Esophagus squamous epithelium (tissue), 5 donors: ENCODE measurements around the gene CPA5. TPM values are rescaled to one million over a fixed set of nuclear protein-coding genes. Genes with fewer than 3 reads are reported as not detected.
A peak's percentile ranks its signal among the peaks of the same experiment; 100 is the strongest.

Experiments used
- DNase-seq: peaks from one replicate; lab custom pipeline; 2025; lab: John Stamatoyannopoulos, UW
- H3K27ac ChIP-seq, 4 donors: fragments of 200-600 bp; sonication (generic); one replicate each; pipeline ENCODE4 v1.5.1; 2016 to 2019; ENCODE audit warnings: mild to moderate bottlenecking in 1 of 4
- H3K27me3 ChIP-seq, 4 donors: fragments of 200-600 bp; sonication (generic); 1 replicate in 3 of 4; 2 replicates in 1 of 4; pipeline versions ENCODE4 v1.5.1 to v1.6.0; 2017 to 2021; ENCODE audit warnings: antibody characterized with exemption in 1 of 4
- H3K36me3 ChIP-seq, 3 donors: fragments of 200-600 bp; sonication (generic); one replicate each; pipeline ENCODE4 v1.5.1; 2016 to 2019
- H3K4me1 ChIP-seq, 3 donors: fragments of 200-600 bp; sonication (generic); one replicate each; pipeline ENCODE4 v1.5.1; 2017 to 2019
- H3K4me3 ChIP-seq, 4 donors: fragments of 200-600 bp; sonication (generic); 1 replicate in 3 of 4; 2 replicates in 1 of 4; pipeline ENCODE4 v1.5.1; 2016 to 2019; ENCODE audit warnings: mild to moderate bottlenecking in 2 of 4, moderate library complexity in 1 of 4
- H3K9me3 ChIP-seq, 3 donors: fragments of 200-600 bp; sonication (generic); one replicate each; pipeline ENCODE4 v1.5.1; 2016 to 2019
- POLR2A ChIP-seq, 4 donors: fragments of 450-650 bp; IDR thresholded peaks; one replicate each; pipeline ENCODE4 v1.6.1; 2017; ENCODE audit warnings: antibody characterized with exemption in 4 of 4, mild to moderate bottlenecking in 4 of 4, moderate library complexity in 3 of 4
- WGBS, 2 donors: methylation state at CpG; one replicate each; pipeline ENCODE4 v1.1.5; 2018; 5-methylcytosine and 5-hydroxymethylcytosine counted together
- intact Hi-C: fragments of 100-400 bp; cut with DNase I; formaldehyde crosslinking; loops from one replicate; pipeline ENCODE4 v1.15.0; 2022
- total RNA-seq, 4 donors: library from RNA; depleted of rRNA; stranded (reverse); fragments of >200 nt; gene quantifications; one replicate each; pipeline ENCODE4 v1.1.0, GENCODE V29; 2016
- TF ChIP-seq, protein P1 (sequence below), 6 experiments: fragments of 450-650 bp in 4 of 6; fragments of 200-600 bp in 2 of 6; sonication (generic) in 2 of 6; IDR thresholded peaks; one replicate each; pipeline ENCODE4 v1.5.1; 2016 to 2019; ENCODE audit warnings: antibody characterized with exemption in 6 of 6, mild to moderate bottlenecking in 4 of 6, moderate library complexity in 4 of 6
- donor health status: DM: yes; HTN: yes; CAD: no.

CPA5 gene
- total RNA-seq, 4 donors from 2014 or later, result not detected

DNA sequence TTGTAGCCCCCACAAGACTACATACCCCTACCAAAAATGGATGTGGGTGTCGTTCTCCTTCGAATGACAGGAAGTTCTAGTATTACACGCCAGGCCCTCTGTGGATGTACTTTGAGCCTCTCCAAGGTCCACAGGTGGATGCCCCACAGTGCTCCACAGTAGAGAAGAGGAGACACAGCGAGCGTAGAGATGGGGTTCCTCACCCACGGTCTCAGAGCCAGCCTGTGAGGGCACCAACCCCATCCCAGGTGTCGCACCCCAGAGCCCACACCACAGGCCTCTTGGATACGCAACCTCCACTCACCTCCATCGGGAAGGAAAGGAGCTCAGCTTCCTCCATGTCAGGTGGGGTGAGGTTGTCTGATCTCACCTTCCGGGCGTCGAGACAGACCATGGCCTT lies 2.3 kb downstream of the CPA5 start:
- H3K4me1 ChIP-seq, result peaks cover 0 to 20% (median 9%) of the 10 kb centered on the region in 3 donors
- no peak overlapping the region for H3K4me3 ChIP-seq
- H3K27ac ChIP-seq, result no peak overlapping the region
- H3K27me3 ChIP-seq, result peaks cover 0 to 14% (median 0%) of the 10 kb centered on the region in 4 donors
- intact Hi-C loops, result no loop called here
- 78 to 98% methylated on average over 4 to 12 of the region's 12 CpGs for WGBS, 2 donors
- no peak for DNase-seq
- H3K9me3 ChIP-seq, result no peaks in the 10 kb centered on the region
- no peaks in the 10 kb centered on the region for H3K36me3 ChIP-seq
- TF ChIP-seq POLR2A (IDR thresholded peaks at IDR 0.05), result no peak
- TF ChIP-seq, protein P1, sequence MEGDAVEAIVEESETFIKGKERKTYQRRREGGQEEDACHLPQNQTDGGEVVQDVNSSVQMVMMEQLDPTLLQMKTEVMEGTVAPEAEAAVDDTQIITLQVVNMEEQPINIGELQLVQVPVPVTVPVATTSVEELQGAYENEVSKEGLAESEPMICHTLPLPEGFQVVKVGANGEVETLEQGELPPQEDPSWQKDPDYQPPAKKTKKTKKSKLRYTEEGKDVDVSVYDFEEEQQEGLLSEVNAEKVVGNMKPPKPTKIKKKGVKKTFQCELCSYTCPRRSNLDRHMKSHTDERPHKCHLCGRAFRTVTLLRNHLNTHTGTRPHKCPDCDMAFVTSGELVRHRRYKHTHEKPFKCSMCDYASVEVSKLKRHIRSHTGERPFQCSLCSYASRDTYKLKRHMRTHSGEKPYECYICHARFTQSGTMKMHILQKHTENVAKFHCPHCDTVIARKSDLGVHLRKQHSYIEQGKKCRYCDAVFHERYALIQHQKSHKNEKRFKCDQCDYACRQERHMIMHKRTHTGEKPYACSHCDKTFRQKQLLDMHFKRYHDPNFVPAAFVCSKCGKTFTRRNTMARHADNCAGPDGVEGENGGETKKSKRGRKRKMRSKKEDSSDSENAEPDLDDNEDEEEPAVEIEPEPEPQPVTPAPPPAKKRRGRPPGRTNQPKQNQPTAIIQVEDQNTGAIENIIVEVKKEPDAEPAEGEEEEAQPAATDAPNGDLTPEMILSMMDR (IDR thresholded peaks at IDR 0.05), result no peak

DNA sequence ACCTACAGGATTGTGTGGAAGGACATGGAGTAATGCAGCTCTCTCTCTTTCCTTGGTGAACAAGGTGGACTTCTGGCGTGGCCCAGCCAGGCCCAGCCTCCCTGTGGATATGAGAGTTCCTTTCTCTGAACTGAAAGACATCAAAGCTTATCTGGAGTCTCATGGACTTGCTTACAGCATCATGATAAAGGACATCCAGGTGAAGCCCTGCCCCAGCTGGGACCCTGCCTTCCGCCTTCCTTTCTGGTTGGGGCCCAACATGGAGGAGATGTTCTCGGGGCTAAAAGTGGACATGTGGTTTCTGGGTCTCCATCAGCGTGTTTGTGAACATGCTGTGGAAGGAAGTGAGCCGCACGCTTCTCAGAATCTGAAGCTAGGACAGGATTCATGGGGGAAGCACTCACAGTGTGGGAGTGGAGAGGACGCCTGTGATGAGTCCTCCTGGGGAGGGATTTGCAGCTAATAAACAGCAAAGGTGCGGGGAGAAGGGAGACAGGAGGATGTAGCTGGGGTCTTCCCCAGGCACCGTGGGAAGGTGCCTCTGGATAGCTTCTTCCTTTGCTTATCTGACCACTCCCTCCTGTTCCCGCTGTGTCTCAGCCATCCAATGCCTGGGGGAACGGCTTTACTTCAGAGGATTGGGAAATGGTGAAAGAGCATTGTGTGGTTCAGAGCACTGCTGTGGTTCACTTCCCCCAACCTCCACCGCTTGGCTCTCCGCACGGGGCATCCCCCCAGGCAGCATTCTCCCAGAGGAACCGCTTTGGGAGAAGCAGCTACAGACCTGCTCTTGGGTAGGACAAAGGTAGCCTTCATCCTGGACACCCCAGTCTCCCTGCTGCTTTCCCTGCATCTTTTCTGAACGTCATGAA lies 5.5 kb downstream of the CPA5 start:
- no peak for TF ChIP-seq POLR2A (IDR thresholded peaks at IDR 0.05)
- TF ChIP-seq, protein P1 (IDR thresholded peaks at IDR 0.05), result no peak
- 29 to 44% methylated on average over 11 to 15 of the region's 16 CpGs for WGBS, 2 donors
- DNase-seq, result no peak
- Histone ChIP-seq H3K4me3 (no peak overlapping the region), H3K27me3 (peaks cover 0 to 14% (median 0%) of the 10 kb centered on the region in 4 donors), H3K36me3 (no peaks in the 10 kb centered on the region), H3K9me3 (no peaks in the 10 kb centered on the region), H3K27ac (peak overlapping the region; percentile 13 to 72 (median 56)), H3K4me1 (peaks cover 0 to 35% (median 15%) of the 10 kb centered on the region in 3 donors)
- intact Hi-C loops, result no loop called here

DNA sequence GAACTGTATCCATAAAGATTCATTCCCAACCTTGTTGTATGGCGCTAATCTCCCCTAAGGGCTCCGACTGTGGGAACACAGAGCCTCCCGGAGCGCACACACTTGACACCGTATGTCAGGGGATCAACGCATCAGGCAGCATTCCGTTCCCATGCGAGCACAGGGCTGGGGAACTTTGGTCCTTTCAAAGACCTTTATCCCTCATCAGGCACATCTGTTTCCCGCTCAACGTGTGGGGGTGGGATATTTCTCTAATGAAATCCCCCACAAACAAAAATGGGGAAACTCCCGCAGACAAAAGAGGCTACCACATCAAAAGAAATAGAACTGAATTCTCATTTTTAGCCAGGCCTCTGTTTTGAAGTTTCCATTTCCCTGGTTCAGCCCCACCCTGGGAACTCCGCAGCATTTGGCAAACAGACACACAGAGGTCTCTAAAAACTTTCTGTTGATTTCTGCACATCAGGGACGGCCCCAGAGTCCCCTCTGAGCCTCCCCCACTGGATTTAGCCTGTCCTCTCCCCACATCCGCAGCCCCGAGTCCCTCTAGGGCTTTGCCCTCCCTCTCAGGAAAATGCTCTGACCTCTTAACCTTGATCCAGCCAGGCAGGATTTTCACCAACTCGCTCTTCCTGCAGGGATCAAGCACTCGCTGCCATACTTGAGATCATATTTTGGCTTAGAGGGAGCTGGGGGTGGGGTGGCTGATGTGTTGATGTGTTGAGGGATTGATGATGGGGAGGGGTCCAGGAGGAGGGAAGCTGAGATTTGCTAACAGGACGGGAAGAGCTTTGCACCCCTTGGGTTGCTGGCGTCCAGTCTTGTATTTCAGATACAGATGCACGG lies 6.6 kb downstream of the CPA5 start:
- H3K36me3 ChIP-seq, result no peaks in the 10 kb centered on the region
- peaks cover 0 to 11% (median 0%) of the 10 kb centered on the region in 4 donors for H3K27me3 ChIP-seq
- peak overlapping the region; percentile 13 to 84 (median 71) for H3K27ac ChIP-seq
- intact Hi-C loops, result no loop called here
- no peak for DNase-seq
- H3K9me3 ChIP-seq, result no peaks in the 10 kb centered on the region
- peaks cover 5 to 45% (median 21%) of the 10 kb centered on the region in 3 donors for H3K4me1 ChIP-seq
- TF ChIP-seq, protein P1 (IDR thresholded peaks at IDR 0.05), result no peak
- no peak for TF ChIP-seq POLR2A (IDR thresholded peaks at IDR 0.05)
- H3K4me3 ChIP-seq, result no peak overlapping the region
- WGBS, 2 donors, result 39 to 49% methylated on average over 13 to 19 of the region's 20 CpGs

DNA sequence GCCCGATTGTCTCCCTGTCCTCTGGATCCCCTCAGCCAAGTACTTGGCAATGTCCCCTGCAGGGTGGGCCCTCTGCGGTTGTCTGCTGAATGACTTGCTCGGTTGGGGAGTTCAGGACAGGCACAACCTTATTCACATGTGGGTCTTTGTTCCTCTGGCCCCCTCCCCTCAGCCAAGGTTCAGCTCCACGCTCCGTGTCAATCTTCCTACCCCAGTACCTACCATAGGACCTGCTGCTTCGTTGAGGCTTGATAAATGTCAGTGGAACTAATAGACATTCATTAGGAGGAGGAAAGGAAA lies 7.1 kb downstream of the CPA5 start:
- H3K27me3 ChIP-seq, result peaks cover 0 to 7% (median 0%) of the 10 kb centered on the region in 4 donors
- TF ChIP-seq POLR2A (IDR thresholded peaks at IDR 0.05), result no peak
- TF ChIP-seq, protein P1 (IDR thresholded peaks at IDR 0.05), result no peak
- H3K4me3 ChIP-seq, result no peak overlapping the region
- no peaks in the 10 kb centered on the region for H3K36me3 ChIP-seq
- DNase-seq, result no peak
- 68 to 73% methylated on average over 4 to 6 of the region's 6 CpGs for WGBS, 2 donors
- peaks cover 11 to 51% (median 27%) of the 10 kb centered on the region in 3 donors for H3K4me1 ChIP-seq
- intact Hi-C loops, result no loop called here
- H3K27ac ChIP-seq, result peak overlapping the region in 3 of 4 donors; percentile 70 to 84 (median 72)
- H3K9me3 ChIP-seq, result no peaks in the 10 kb centered on the region
